Nephron progenitor cell (in vitro differentiated cells): ENCODE measurements around the gene TAX1BP1.

ENCODE experiments used
- DNase-seq: peaks from one replicate; pipeline ENCODE4 v3.0.0; 2021
- H3K27ac Mint-ChIP-seq: 2 replicates; pipeline ENCODE4 v1.8.0; 2021; ENCODE audit warnings: mild to moderate bottlenecking, moderate library complexity, mixed read lengths
- H3K27me3 Mint-ChIP-seq: 2 replicates; pipeline ENCODE4 v1.8.0; 2021; ENCODE audit warnings: mild to moderate bottlenecking, low read depth, mixed read lengths; ENCODE audit not compliant: poor library complexity
- H3K36me3 Mint-ChIP-seq: 2 replicates; pipeline ENCODE4 v1.8.0; 2021; ENCODE audit warnings: low read depth, mixed read lengths
- H3K4me1 Mint-ChIP-seq: 2 replicates; pipeline ENCODE4 v1.8.0; 2021; ENCODE audit warnings: mixed read lengths
- H3K4me3 Mint-ChIP-seq: 2 replicates; pipeline ENCODE4 v1.8.0; 2021; ENCODE audit warnings: mild to moderate bottlenecking, moderate library complexity, mixed read lengths
- H3K9me3 Mint-ChIP-seq: 2 replicates; pipeline ENCODE4 v1.8.0; 2021; ENCODE audit warnings: mild to moderate bottlenecking, moderate library complexity, mixed read lengths
- TF ChIP-seq, protein P1 (sequence below): fragments of 200-600 bp; sonication (generic); IDR thresholded peaks from 2 replicates; pipeline ENCODE4 v1.5.0; 2021; ENCODE audit warnings: antibody characterized with exemption

Gene TAX1BP1

GRCh38 chr7:27739909-27740448, at the start of gene TAX1BP1:
Gene TAX1BP1 (plus strand): TSS chr7:27740162. CDS start chr7:27748525, 8,363 bp downstream.
- peaks cover 46% of the 10 kb centered on the region for H3K4me1 Mint-ChIP-seq
- H3K27me3 Mint-ChIP-seq = peaks cover 12% of the 10 kb centered on the region
- TF ChIP-seq, protein P1, sequence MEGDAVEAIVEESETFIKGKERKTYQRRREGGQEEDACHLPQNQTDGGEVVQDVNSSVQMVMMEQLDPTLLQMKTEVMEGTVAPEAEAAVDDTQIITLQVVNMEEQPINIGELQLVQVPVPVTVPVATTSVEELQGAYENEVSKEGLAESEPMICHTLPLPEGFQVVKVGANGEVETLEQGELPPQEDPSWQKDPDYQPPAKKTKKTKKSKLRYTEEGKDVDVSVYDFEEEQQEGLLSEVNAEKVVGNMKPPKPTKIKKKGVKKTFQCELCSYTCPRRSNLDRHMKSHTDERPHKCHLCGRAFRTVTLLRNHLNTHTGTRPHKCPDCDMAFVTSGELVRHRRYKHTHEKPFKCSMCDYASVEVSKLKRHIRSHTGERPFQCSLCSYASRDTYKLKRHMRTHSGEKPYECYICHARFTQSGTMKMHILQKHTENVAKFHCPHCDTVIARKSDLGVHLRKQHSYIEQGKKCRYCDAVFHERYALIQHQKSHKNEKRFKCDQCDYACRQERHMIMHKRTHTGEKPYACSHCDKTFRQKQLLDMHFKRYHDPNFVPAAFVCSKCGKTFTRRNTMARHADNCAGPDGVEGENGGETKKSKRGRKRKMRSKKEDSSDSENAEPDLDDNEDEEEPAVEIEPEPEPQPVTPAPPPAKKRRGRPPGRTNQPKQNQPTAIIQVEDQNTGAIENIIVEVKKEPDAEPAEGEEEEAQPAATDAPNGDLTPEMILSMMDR = no peak
- H3K9me3 Mint-ChIP-seq = no peaks in the 10 kb centered on the region
- H3K36me3 Mint-ChIP-seq = no peaks in the 10 kb centered on the region
- H3K4me3 Mint-ChIP-seq = peak within 1 kb of the TSS; percentile 89
- H3K27ac Mint-ChIP-seq = peak within 1 kb of the TSS; percentile 70
- peak; percentile 94 for DNase-seq

GRCh38 chr7:27690649-27691048, 49.3 kb upstream of the TAX1BP1 start:
- DNase-seq = no peak
- Mint-ChIP-seq H3K36me3 (no peaks in the 10 kb centered on the region), H3K4me1 (no peaks in the 10 kb centered on the region), H3K27ac (no peak overlapping the region), H3K4me3 (no peak overlapping the region), H3K27me3 (no peaks in the 10 kb centered on the region), H3K9me3 (peaks cover 22% of the 10 kb centered on the region)
- TF ChIP-seq, protein P1 = no peak

DNA sequence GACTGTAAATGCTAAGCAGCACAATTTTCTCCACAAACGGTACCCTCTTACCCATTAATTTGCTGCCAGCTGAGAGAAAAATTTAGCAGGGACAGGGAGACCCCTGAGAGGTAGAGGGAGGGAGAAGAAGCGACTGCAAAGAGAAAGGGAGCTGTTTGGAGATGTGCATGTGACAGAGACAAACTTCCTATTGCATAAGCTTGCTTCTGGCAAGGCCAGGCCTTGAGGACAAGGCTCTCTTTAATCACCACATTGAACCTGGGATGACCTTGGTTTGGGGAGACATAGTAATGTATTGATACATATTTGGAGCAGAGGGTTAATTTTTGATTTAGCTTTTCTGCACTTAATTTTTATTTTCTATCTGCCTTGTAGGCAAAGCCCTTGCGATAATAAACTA, 46.2 kb upstream of the TAX1BP1 start:
- H3K36me3 Mint-ChIP-seq = no peaks in the 10 kb centered on the region
- H3K27ac Mint-ChIP-seq = no peak overlapping the region
- no peaks in the 10 kb centered on the region for H3K4me1 Mint-ChIP-seq
- peaks cover 6% of the 10 kb centered on the region for H3K27me3 Mint-ChIP-seq
- H3K4me3 Mint-ChIP-seq = no peak overlapping the region
- no peak for DNase-seq
- TF ChIP-seq, protein P1 = no peak
- H3K9me3 Mint-ChIP-seq = no peaks in the 10 kb centered on the region

DNA sequence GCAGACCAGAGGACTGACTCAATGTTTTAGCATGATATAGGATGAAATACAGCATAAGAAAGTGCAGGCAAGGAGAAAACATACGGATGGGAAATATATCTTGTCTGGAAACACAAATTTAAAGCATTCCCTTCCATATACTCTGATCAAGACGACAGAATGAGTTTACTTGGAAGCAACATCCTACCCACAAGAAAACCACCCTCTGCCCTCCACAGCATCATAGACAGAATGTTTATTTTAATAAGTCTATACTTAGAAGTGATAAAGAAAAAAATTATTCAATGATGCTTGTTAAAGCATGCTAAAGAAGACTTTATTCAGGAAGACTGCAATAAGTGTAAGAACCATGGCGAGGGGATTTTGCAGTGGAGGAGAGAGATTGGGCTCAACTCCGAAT, 44.9 kb upstream of the TAX1BP1 start:
- no peak for DNase-seq
- TF ChIP-seq, protein P1 = no peak
- Mint-ChIP-seq H3K4me1 (no peaks in the 10 kb centered on the region), H3K36me3 (no peaks in the 10 kb centered on the region), H3K4me3 (no peak overlapping the region), H3K27ac (no peak overlapping the region), H3K27me3 (peaks cover 7% of the 10 kb centered on the region), H3K9me3 (no peaks in the 10 kb centered on the region)

DNA sequence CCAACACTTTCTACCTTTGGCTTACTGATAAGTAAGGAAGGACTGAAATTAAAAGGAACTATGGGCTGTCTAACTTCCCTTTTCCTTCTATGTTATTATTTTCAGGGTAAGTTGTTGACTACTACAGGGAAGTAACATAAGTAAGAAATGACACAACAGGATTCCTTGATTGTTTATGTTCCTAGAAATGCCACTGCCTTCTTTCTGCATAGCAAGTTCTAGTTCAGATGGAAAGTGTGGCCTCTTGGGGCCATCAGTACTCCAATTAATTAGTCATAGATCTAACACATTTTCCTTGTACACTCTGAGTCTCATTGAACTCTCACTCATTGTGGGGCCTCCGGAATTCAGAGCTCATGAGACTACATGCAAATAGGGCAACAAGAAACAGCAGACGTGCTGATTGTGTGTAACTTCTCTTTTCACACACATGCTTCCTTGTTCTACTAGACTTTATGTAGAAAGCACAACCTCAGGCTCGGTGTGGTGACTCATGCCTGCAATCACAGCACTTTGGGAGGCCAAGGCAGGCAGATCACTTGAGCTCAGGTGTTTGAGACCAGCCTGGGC, 42.0 kb upstream of the TAX1BP1 start:
- peaks cover 10% of the 10 kb centered on the region for H3K27me3 Mint-ChIP-seq
- H3K4me1 Mint-ChIP-seq = no peaks in the 10 kb centered on the region
- no peaks in the 10 kb centered on the region for H3K9me3 Mint-ChIP-seq
- H3K4me3 Mint-ChIP-seq = no peak overlapping the region
- TF ChIP-seq, protein P1 = no peak
- no peak overlapping the region for H3K27ac Mint-ChIP-seq
- no peaks in the 10 kb centered on the region for H3K36me3 Mint-ChIP-seq
- no peak for DNase-seq

DNA sequence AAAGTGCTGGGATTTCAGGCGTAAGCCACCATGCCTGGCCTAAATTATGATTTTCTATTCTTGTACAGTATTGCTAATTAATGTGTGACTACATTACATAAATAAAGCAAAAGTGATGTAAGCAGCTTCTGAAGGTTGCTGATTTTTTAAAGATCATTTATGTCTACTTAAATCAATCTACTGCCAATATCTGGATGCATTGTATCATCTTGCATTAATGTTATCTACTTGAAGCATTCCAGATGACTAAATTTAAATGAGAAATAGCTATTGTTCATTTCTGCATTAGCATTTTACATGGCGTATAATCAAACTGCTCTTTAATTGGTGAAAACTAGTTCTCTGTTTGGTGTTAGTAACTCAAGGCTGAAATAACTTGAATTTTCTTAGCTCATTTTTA, 40.2 kb upstream of the TAX1BP1 start:
- H3K27ac Mint-ChIP-seq = no peak overlapping the region
- H3K4me3 Mint-ChIP-seq = no peak overlapping the region
- H3K4me1 Mint-ChIP-seq = no peaks in the 10 kb centered on the region
- no peak for DNase-seq
- H3K36me3 Mint-ChIP-seq = no peaks in the 10 kb centered on the region
- no peaks in the 10 kb centered on the region for H3K9me3 Mint-ChIP-seq
- H3K27me3 Mint-ChIP-seq = peaks cover 10% of the 10 kb centered on the region
- TF ChIP-seq, protein P1 = no peak
